GM21717 (cell line): ENCODE results near the gene KLHDC10.
"Not testable (repeated sequence)": the region's sequence is repeated elsewhere in the genome, so short reads cannot be mapped to it uniquely, and the experiment has no call there.

Experiments used
- ATAC-seq: cut with Tn5 transposase; IDR thresholded peaks from one replicate; pipeline ENCODE4 v1.9.1; 2021; ENCODE audit warnings: mild to moderate bottlenecking, moderate library complexity; ENCODE audit not compliant: unreplicated experiment

KLHDC10 gene

DNA sequence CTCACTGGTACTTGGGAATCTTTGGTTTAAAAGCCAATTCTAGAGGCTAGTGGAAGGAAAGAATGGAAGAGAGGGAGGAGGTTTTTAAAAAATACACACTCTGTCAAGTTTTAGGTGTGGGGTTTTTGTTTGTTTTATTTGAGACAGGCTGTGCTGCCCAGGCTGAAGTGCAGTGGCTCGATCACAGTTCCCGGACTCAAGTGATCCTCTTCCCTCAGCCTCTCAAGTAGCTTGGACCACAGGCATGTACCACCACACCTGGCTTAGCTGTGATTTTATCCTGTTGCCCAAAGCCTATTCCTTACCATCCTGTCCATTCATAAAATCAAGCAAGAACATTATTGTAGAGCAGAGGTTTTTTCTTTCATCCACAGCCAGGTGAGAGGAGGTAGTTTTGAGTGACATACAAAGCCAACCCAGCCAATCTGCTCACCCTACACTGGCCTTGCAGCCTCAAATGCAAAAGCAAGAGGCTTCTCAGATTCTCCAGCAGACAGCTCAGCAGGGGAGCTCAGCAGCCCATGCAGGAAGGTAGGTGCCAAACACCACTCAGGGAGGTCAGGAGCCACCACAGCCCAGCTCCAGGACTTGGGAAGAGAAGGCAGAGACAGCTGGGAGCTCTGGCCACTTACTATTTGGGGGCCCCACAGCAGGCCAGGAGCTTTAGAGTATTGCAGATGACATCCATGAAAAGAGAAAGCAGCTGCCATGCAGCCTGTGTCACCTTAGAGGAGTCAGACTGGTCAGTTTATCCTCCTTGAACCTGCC is 69.0 kb downstream of the KLHDC10 start:
- ATAC-seq, result no peak

DNA sequence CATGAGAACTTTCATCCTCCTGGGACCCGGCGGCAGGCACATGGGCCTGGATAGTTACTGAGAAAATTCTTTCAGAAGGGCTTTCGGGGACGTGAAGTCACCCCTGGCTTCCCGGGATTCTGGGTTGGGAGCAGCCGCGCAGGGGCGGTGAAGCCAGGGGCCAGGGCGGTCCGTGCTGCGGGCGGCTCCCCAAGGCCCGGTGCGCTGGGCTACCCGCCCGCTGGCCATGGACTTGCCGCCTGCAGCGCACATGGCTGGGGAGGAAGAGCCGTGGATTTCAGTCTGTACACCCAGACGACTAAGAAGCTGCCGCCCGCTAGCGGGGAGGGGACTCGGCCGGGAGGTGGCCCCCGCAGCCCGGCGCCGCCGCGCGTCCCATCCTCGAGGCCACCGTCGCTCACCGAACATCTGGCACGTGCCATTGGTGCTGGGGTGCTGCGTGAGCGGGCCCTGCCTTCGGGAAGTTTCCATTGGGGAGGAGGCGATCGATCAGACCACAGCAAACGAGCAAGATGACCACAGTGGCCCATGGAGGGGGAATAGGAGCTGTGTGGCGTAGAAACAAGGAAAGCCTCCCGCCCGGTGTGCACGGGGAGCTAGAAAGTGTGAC is 70.3 kb downstream of the KLHDC10 start:
- no peak for ATAC-seq

GRCh38 chr7:130141161-130141883 is 71.0 kb downstream of the KLHDC10 start:
- ATAC-seq, result no peak

- no peak for ATAC-seq
These were observed 71.7 kb downstream of the KLHDC10 start for GRCh38 chr7:130141884-130142653.

GRCh38 chr7:130142654-130143333 is 72.5 kb downstream of the KLHDC10 start:
- no peak for ATAC-seq

GRCh38 chr7:130143334-130143732 is 73.0 kb downstream of the KLHDC10 start:
- no peak for ATAC-seq

DNA sequence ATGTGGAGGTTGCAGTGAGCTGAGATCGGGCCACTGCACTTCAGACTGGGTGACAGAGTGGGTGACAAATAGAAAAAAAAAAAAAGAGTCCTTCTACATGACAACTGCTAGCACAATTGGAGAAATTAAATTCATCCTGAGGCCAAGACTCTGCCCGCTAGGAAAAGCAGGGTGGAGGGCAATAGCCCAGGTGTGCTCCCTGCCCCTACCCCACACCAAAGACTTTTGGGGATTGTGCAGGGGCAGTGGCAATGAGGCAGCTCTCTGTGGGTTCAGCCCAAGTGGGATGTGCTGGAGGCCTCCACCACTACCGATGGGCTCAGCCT is 73.6 kb downstream of the KLHDC10 start:
- no peak for ATAC-seq

- no peak for ATAC-seq
These were observed 74.2 kb downstream of the KLHDC10 start for GRCh38 chr7:130144312-130145171.

DNA sequence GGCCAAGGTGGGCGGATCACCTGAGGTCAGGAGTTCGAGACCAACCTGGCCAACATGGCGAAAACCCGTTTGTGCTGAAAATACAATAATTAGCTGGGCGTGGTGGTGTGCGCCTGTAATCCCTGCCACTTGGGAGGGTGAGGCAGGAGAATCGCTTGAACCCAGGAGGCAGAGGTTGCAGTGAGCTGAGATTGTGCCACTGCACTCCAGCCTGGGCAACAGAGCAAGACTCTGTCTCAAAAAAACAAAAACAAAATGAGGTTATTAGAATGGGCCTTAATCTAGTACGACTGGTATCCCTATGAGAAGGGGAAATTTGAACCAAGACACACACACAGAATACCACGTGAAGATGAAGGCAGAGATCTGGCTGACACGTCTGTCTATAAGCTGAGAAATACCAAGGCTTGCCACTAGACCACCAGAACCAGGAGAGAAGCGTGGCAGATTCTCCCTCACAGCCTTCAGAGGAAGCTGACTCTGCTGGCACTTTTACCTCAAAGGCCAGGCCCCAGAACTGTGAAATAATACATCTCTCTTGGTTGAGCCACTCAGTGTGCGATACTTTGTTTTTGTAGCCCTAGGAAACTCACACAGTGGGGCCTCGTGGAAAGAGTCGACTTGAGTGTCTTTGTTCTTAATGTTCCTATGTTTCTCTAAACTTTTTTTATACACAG is 75.2 kb downstream of the KLHDC10 start:
- ATAC-seq, result no peak

GRCh38 chr7:130146142-130146541 is 75.8 kb downstream of the KLHDC10 start:
- not testable (repeated sequence) for ATAC-seq

DNA sequence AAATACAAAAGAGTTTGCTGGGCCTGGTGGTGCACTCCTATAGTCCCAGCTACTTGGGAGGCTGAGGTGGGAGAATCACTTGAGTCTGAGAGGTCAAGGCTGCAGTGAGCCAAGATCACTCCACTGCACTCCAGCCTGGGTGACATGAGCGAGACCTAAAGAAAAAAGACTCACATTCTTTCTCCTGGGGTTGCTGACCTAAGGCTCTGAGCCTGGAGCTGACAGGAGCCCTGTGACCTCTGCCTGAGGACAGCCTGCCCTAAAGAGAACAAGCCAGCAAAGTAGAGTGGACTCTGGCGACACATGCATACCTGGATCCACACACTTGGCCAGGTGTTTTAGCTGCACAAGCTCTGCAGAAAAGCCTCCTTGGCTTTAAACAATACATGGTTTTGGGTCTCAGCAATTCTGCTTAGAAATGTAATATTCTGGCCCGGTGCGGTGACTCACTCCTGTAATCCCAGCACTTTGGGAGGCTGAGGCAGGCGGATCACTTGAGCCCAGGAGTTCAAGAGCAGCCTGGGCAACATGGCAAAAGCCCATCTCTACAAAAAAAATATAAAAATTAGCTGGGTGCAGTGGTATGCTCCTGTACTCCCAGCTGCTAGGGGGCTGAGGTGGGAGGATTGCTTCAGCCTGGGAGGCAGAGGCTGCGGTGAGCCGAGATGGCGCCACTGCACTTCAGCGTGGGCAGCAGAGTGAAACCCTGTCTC is 76.5 kb downstream of the KLHDC10 start:
- ATAC-seq, result no peak

GRCh38 chr7:130147710-130148325 is 77.5 kb downstream of the KLHDC10 start:
- ATAC-seq, result no peak

GRCh38 chr7:130148561-130148960 is 78.2 kb downstream of the KLHDC10 start:
- ATAC-seq, result no peak

GRCh38 chr7:130149281-130150139 is 79.2 kb downstream of the KLHDC10 start:
- no peak for ATAC-seq

- no peak for ATAC-seq
These were observed 80.3 kb downstream of the KLHDC10 start for GRCh38 chr7:130150587-130150986.

GRCh38 chr7:130151591-130152492 is 81.5 kb downstream of the KLHDC10 start:
- no peak for ATAC-seq
